Measurements from ENCODE around the gene CORO2A. TPM values are rescaled to one million over a fixed set of nuclear protein-coding genes. Genes with fewer than 3 reads are reported as not detected.

Gene CORO2A
- total and polyA plus RNA-seq, 2 of the 13 experiments (the other 11 are each of a cell fraction or from before 2014, with no cell fraction given) = 14.4 to 15.3 TPM

DNA sequence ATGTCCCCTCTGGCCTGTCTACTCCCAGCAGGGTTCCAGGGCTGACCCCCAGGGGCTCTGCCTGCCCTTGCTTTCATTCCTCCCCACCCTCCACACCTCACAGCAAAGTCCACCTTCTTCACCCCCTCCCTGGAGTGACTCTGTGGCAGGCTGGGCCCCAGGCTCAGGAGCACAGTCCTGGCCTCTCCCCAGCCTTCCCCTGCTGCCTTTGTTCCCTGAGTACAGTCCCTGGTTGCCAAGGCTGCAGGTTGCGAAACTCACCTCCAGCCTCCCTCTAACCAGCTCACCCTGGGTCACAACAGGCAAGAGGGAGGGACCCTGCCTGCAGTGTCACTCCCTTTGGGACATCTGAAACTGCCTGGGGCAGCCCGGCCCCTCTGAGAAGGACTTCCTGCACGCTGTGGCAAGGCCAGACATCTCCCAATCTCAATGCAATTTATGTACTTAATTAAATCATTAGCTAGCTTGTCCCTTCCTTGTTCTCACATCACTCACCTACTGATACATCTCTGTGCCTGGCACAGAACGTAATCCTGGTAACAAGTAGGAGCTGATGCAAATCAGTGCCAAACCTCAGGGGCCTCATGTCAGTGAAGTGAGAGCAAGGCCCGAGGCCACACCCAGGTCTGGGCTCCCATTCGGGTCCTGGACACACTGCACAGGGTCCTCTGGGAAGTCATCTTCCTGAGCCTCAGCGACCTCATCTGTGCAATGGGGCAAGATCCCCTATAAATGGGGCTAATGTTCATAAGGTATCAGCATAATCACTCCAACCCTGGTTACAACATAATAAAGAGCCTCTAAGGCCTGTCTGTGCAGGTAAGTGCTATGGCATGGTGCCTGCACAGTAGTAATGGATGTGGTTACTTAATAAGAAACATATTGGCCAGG is 46.1 kb downstream of the CORO2A start (continued):
- TF ChIP-seq, protein P1, sequence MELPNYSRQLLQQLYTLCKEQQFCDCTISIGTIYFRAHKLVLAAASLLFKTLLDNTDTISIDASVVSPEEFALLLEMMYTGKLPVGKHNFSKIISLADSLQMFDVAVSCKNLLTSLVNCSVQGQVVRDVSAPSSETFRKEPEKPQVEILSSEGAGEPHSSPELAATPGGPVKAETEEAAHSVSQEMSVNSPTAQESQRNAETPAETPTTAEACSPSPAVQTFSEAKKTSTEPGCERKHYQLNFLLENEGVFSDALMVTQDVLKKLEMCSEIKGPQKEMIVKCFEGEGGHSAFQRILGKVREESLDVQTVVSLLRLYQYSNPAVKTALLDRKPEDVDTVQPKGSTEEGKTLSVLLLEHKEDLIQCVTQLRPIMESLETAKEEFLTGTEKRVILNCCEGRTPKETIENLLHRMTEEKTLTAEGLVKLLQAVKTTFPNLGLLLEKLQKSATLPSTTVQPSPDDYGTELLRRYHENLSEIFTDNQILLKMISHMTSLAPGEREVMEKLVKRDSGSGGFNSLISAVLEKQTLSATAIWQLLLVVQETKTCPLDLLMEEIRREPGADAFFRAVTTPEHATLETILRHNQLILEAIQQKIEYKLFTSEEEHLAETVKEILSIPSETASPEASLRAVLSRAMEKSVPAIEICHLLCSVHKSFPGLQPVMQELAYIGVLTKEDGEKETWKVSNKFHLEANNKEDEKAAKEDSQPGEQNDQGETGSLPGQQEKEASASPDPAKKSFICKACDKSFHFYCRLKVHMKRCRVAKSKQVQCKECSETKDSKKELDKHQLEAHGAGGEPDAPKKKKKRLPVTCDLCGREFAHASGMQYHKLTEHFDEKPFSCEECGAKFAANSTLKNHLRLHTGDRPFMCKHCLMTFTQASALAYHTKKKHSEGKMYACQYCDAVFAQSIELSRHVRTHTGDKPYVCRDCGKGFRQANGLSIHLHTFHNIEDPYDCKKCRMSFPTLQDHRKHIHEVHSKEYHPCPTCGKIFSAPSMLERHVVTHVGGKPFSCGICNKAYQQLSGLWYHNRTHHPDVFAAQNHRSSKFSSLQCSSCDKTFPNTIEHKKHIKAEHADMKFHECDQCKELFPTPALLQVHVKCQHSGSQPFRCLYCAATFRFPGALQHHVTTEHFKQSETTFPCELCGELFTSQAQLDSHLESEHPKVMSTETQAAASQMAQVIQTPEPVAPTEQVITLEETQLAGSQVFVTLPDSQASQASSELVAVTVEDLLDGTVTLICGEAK (IDR thresholded peaks at IDR 0.05) = no peak
- TF ChIP-seq, protein P1 (CRISPR knock-in tag; IDR thresholded peaks at IDR 0.05) = no peak
- TF ChIP-seq, protein P2, sequence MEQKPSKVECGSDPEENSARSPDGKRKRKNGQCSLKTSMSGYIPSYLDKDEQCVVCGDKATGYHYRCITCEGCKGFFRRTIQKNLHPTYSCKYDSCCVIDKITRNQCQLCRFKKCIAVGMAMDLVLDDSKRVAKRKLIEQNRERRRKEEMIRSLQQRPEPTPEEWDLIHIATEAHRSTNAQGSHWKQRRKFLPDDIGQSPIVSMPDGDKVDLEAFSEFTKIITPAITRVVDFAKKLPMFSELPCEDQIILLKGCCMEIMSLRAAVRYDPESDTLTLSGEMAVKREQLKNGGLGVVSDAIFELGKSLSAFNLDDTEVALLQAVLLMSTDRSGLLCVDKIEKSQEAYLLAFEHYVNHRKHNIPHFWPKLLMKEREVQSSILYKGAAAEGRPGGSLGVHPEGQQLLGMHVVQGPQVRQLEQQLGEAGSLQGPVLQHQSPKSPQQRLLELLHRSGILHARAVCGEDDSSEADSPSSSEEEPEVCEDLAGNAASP (CRISPR knock-in tag; IDR thresholded peaks at IDR 0.05; ENCODE audit: borderline replicate concordance) = peak; percentile 84
- peak; percentile 70; the same call in 1 of the 2 replicates for TF ChIP-seq ZFP90 (CRISPR knock-in tag; IDR thresholded peaks at IDR 0.05; ENCODE audit: borderline replicate concordance)
- peak; percentile 86; the same call in 1 of the 2 replicates for TF ChIP-seq ZKSCAN8 (CRISPR knock-in tag; IDR thresholded peaks at IDR 0.05; ENCODE audit: borderline replicate concordance)
- peak; percentile 19; the same call in 1 of the 2 replicates for TF ChIP-seq KDM5B (CRISPR knock-in tag; IDR thresholded peaks at IDR 0.05; ENCODE audit: borderline replicate concordance)
- TF ChIP-seq GATA4 (IDR thresholded peaks at IDR 0.05; ENCODE audit: borderline replicate concordance, low read depth) = no peak
- TF ChIP-seq ZNF441 (CRISPR knock-in tag; IDR thresholded peaks at IDR 0.05; ENCODE audit: borderline replicate concordance) = no peak
- TF ChIP-seq GABPB1 (CRISPR knock-in tag; IDR thresholded peaks at IDR 0.05) = peak; percentile 59; the same call in 1 of the 2 replicates
- TF ChIP-seq PLRG1 (conservative IDR thresholded peaks at IDR 0.05) = no peak
- TF ChIP-seq, protein P3, sequence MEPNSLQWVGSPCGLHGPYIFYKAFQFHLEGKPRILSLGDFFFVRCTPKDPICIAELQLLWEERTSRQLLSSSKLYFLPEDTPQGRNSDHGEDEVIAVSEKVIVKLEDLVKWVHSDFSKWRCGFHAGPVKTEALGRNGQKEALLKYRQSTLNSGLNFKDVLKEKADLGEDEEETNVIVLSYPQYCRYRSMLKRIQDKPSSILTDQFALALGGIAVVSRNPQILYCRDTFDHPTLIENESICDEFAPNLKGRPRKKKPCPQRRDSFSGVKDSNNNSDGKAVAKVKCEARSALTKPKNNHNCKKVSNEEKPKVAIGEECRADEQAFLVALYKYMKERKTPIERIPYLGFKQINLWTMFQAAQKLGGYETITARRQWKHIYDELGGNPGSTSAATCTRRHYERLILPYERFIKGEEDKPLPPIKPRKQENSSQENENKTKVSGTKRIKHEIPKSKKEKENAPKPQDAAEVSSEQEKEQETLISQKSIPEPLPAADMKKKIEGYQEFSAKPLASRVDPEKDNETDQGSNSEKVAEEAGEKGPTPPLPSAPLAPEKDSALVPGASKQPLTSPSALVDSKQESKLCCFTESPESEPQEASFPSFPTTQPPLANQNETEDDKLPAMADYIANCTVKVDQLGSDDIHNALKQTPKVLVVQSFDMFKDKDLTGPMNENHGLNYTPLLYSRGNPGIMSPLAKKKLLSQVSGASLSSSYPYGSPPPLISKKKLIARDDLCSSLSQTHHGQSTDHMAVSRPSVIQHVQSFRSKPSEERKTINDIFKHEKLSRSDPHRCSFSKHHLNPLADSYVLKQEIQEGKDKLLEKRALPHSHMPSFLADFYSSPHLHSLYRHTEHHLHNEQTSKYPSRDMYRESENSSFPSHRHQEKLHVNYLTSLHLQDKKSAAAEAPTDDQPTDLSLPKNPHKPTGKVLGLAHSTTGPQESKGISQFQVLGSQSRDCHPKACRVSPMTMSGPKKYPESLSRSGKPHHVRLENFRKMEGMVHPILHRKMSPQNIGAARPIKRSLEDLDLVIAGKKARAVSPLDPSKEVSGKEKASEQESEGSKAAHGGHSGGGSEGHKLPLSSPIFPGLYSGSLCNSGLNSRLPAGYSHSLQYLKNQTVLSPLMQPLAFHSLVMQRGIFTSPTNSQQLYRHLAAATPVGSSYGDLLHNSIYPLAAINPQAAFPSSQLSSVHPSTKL (CRISPR knock-in tag; IDR thresholded peaks at IDR 0.05) = peak; percentile 80

Measured in HepG2 (cell line).